ENCODE data around the gene SZT2. TPM values are rescaled to one million over a fixed set of nuclear protein-coding genes. Genes with fewer than 3 reads are reported as not detected.

The SZT2 gene
- total RNA-seq, 1 experiment from 2014 or later = 71.6 TPM

DNA sequence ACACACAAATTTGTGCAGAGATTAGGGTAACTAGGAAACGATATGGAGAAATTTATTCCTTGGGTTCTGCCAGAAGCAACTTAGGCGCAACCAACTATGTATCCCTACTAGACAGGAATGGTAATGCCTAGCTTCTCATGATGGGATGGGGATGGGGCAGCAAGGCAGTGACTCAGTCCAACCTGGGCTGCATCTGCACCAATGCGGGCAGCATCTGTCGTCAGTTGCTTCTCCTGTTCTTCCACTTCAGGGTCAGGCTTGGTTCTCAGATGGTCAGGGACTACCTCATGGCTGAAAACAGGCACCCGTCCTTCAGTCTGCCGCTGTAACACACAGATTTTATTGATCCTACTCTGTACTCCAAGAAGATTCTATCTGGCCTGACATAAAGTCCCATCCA, 3.0 kb upstream of the SZT2 start:
- no peaks in the 10 kb centered on the region for H3K27me3 ChIP-seq (ENCODE audit: insufficient read depth, low read depth)
- H3K9me3 ChIP-seq (ENCODE audit: insufficient read depth, low read depth) = no peaks in the 10 kb centered on the region
- TF ChIP-seq CTCF (conservative IDR thresholded peaks at IDR 0.05) (no peak), EZH2 (IDR thresholded peaks at IDR 0.05; ENCODE audit: low read depth) (no peak)
- BruUV-seq (replicated peaks) = no TSS peak
- no peaks in the 10 kb centered on the region for H3K9me2 ChIP-seq (ENCODE audit: insufficient read depth)
- peaks cover 35% of the 10 kb centered on the region for H3K36me3 ChIP-seq (ENCODE audit: low read depth)
- H3F3A ChIP-seq (ENCODE audit: insufficient read depth, low read depth) = peaks cover 34% of the 10 kb centered on the region; the same call in 1 of the 2 replicates
- DNase-seq = no peak
- no peak overlapping the region for H3K27ac ChIP-seq
- POLR2A ChIA-PET (ENCODE audit: unreplicated experiment) = no interaction called here
- peaks cover 22% of the 10 kb centered on the region for H3K4me1 ChIP-seq (replicated peaks; ENCODE audit: insufficient read depth)
- intact Hi-C loops (cut with micrococcal nuclease; ENCODE audit: unreplicated experiment) = no loop called here
- H3K4me2 ChIP-seq = no peak overlapping the region
- 0 out of 2 replicates have a peak, but pooled peaks cover 5% of the 10 kb centered on the region for H4K20me1 ChIP-seq (ENCODE audit: insufficient read depth)
- H3K79me2 ChIP-seq (ENCODE audit: low read depth) = peaks cover 45% of the 10 kb centered on the region
- CTCF ChIA-PET = no interaction called here
- no peak overlapping the region for H3K4me3 ChIP-seq
- H2AFZ ChIP-seq = no peak overlapping the region

- ChIA-PET POLR2A (ENCODE audit: unreplicated experiment) (interaction anchor here (0.6 to 0.7 kb wide), 2 partner anchors 20 to 558 kb away, joined by 3 read pairs; no protein-coding TSS in a partner anchor), CTCF (no interaction called here)
- Histone ChIP-seq H3K79me2 (ENCODE audit: low read depth) (peaks cover 52% of the 10 kb centered on the region), H3K4me2 (peak overlapping the region; percentile 93), H3F3A (ENCODE audit: insufficient read depth, low read depth) (peaks cover 28% of the 10 kb centered on the region; the same call in 1 of the 2 replicates), H3K27me3 (ENCODE audit: insufficient read depth, low read depth) (no peaks in the 10 kb centered on the region), H3K27ac (peak overlapping the region; percentile 82), H2AFZ (no peak overlapping the region), H3K9me2 (ENCODE audit: insufficient read depth) (no peaks in the 10 kb centered on the region), H3K36me3 (ENCODE audit: low read depth) (peaks cover 29% of the 10 kb centered on the region), H4K20me1 (ENCODE audit: insufficient read depth) (0 out of 2 replicates have a peak, but pooled peaks cover 5% of the 10 kb centered on the region), H3K4me1 (replicated peaks; ENCODE audit: insufficient read depth) (peaks cover 22% of the 10 kb centered on the region), H3K4me3 (peak overlapping the region; percentile 80; the same call in 1 of the 2 replicates), H3K9me3 (ENCODE audit: insufficient read depth, low read depth) (no peaks in the 10 kb centered on the region)
- TF ChIP-seq CTCF (conservative IDR thresholded peaks at IDR 0.05) (no peak), EZH2 (IDR thresholded peaks at IDR 0.05; ENCODE audit: low read depth) (no peak)
- BruUV-seq (replicated peaks) = no TSS peak
- intact Hi-C loops (cut with micrococcal nuclease; ENCODE audit: unreplicated experiment) = loop anchor here (2.0 kb wide), 2 partner anchors 21 to 29 kb away; partner anchors contain the start of gene CDC20
- DNase-seq = peak; percentile 37 to 92
These were observed 1.6 kb upstream of the SZT2 start for GRCh38 chr1:43387976-43388599.

- Histone ChIP-seq H3K4me2 (peak overlapping the region; percentile 93), H3K4me1 (replicated peaks; ENCODE audit: insufficient read depth) (peaks cover 22% of the 10 kb centered on the region), H3K9me2 (ENCODE audit: insufficient read depth) (no peaks in the 10 kb centered on the region), H2AFZ (no peak overlapping the region), H4K20me1 (ENCODE audit: insufficient read depth) (0 out of 2 replicates have a peak, but pooled peaks cover 5% of the 10 kb centered on the region), H3K27me3 (ENCODE audit: insufficient read depth, low read depth) (no peaks in the 10 kb centered on the region), H3K36me3 (ENCODE audit: low read depth) (peaks cover 28% of the 10 kb centered on the region; the same call in 1 of the 2 replicates), H3K4me3 (peak overlapping the region; percentile 80), H3K9me3 (ENCODE audit: insufficient read depth, low read depth) (no peaks in the 10 kb centered on the region), H3K27ac (peak overlapping the region; percentile 82), H3K79me2 (ENCODE audit: low read depth) (peaks cover 55% of the 10 kb centered on the region), H3F3A (ENCODE audit: insufficient read depth, low read depth) (peaks cover 25% of the 10 kb centered on the region; the same call in 1 of the 2 replicates)
- TF ChIP-seq CTCF (conservative IDR thresholded peaks at IDR 0.05) = no peak
- TF ChIP-seq EZH2 (IDR thresholded peaks at IDR 0.05; ENCODE audit: low read depth) = no peak
- ChIA-PET CTCF (no interaction called here), POLR2A (ENCODE audit: unreplicated experiment) (interaction anchor here (0.6 kb wide), 1 partner anchor 93 kb away, joined by 3 read pairs; no protein-coding TSS in a partner anchor)
- no peak for DNase-seq
- intact Hi-C loops (cut with micrococcal nuclease; ENCODE audit: unreplicated experiment) = loop anchor here (2.0 kb wide), 2 partner anchors 22 to 30 kb away; partner anchors contain the start of gene CDC20
- no TSS peak for BruUV-seq (replicated peaks)
These were observed 1.1 kb upstream of the SZT2 start for GRCh38 chr1:43388613-43389012.
